T-helper 17 cell (primary cell): Measurements from ENCODE around the gene VPS35. TPM values are rescaled to one million over a fixed set of nuclear protein-coding genes. Genes with fewer than 3 reads are reported as not detected.

ENCODE experiments used
- total RNA-seq, 4 donors: library from RNA in 2 of 4; stranded (reverse) in 2 of 4; gene quantifications; one replicate each; pipeline ENCODE4 v1.2.3 and lab custom pipeline; 2022 to 2026

VPS35 gene
- total RNA-seq, 2 donors from 2014 or later: 37.6 to 43.7 TPM

Other genes with a start within 250 kb of the VPS35 start
- 1 to 10 TPM; 1.6 to 4.0 TPM for gene SHCBP1, start 67.8 kb downstream of the VPS35 start, total RNA-seq
- 1 to 10 TPM; 4.4 to 7.8 TPM for gene ORC6, start 481 bp upstream of the VPS35 start, total RNA-seq
- gene MYLK3, start 59.2 kb upstream of the VPS35 start, total RNA-seq: not detected
- gene C16orf87, start 142.0 kb upstream of the VPS35 start, total RNA-seq: 10 to 100 TPM; 12.4 to 20.3 TPM
- under 1 TPM; 0.23 to 0.60 TPM for gene GPT2, start 195.2 kb upstream of the VPS35 start, total RNA-seq